A549 (cell line): ENCODE measurements around the gene KIFAP3.

Experiments
- BHLHE40 ChIP-seq: IDR thresholded peaks from 2 replicates; pipeline ENCODE4 v1.6.1; 2012; ENCODE audit warnings: low read depth, low read length, inconsistent platforms
- CHD4 ChIP-seq: fragments of 200-600 bp; sonication (generic); IDR thresholded peaks from 2 replicates; pipeline ENCODE4 v1.6.1; 2016; ENCODE audit warnings: antibody characterized with exemption, mild to moderate bottlenecking, borderline replicate concordance
- KDM5A ChIP-seq: fragments of 200-600 bp; sonication (generic); IDR thresholded peaks from 2 replicates; pipeline ENCODE4 v1.6.1; 2016; ENCODE audit warnings: antibody characterized with exemption, mild to moderate bottlenecking
- MAFK ChIP-seq: fragments of 450-650 bp; IDR thresholded peaks from 2 replicates; pipeline ENCODE4 v1.6.1; 2014; ENCODE audit not compliant: partially characterized antibody
- MYC ChIP-seq: IDR thresholded peaks from 2 replicates; pipeline ENCODE4 v1.6.1; 2012; ENCODE audit warnings: mild to moderate bottlenecking, inconsistent platforms, low read length, improper control_type of control experiment, borderline replicate concordance
- POLR2A ChIP-seq: IDR thresholded peaks from 2 replicates; pipeline ENCODE4 v1.6.1; 2012; ENCODE audit warnings: mild to moderate bottlenecking, low read length
- RAD21 ChIP-seq, 2 experiments: fragments of >200 bp in 1 of 2; sonication (Bioruptor Twin) in 1 of 2; formaldehyde crosslinking in 1 of 2; IDR thresholded peaks in 1 of 2; conservative IDR thresholded peaks in 1 of 2; 2 replicates in 1 of 2; 3 replicates in 1 of 2; pipeline ENCODE4 v1.6.1; 2012 to 2018; ENCODE audit warnings: inconsistent platforms in 1 of 2
- RARB ChIP-seq: fragments of 250-450 bp; sonication (Bioruptor Pico); IDR thresholded peaks from 2 replicates; pipeline ENCODE4 v1.8.0; 2021; ENCODE audit warnings: mild to moderate bottlenecking, moderate library complexity
- REST ChIP-seq: fragments of 200-600 bp; sonication (generic); IDR thresholded peaks from 2 replicates; pipeline ENCODE4 v1.6.1; 2016; ENCODE audit warnings: antibody characterized with exemption, mild to moderate bottlenecking, moderate library complexity
- TF ChIP-seq, protein P1 (sequence below): fragments of >200 bp; sonication (Bioruptor Twin); formaldehyde crosslinking; IDR thresholded peaks from 3 replicates; pipeline ENCODE4 v1.5.1; 2016
- TF ChIP-seq, protein P2 (sequence below): IDR thresholded peaks from 2 replicates; pipeline ENCODE4 v1.6.1; 2012
- TF ChIP-seq, protein P3 (sequence below): IDR thresholded peaks from 2 replicates; pipeline ENCODE4 v1.6.1; 2012

- TF ChIP-seq RAD21 (conservative IDR thresholded peaks at IDR 0.05 in 1 of 2, IDR thresholded peaks at IDR 0.05 in 1 of 2) (no peak), MAFK (no peak), MYC (no peak), POLR2A (no peak), RARB (CRISPR knock-in tag) (no peak), REST (no peak), KDM5A (no peak), CHD4 (no peak), BHLHE40 (no peak)
- TF ChIP-seq, protein P1, sequence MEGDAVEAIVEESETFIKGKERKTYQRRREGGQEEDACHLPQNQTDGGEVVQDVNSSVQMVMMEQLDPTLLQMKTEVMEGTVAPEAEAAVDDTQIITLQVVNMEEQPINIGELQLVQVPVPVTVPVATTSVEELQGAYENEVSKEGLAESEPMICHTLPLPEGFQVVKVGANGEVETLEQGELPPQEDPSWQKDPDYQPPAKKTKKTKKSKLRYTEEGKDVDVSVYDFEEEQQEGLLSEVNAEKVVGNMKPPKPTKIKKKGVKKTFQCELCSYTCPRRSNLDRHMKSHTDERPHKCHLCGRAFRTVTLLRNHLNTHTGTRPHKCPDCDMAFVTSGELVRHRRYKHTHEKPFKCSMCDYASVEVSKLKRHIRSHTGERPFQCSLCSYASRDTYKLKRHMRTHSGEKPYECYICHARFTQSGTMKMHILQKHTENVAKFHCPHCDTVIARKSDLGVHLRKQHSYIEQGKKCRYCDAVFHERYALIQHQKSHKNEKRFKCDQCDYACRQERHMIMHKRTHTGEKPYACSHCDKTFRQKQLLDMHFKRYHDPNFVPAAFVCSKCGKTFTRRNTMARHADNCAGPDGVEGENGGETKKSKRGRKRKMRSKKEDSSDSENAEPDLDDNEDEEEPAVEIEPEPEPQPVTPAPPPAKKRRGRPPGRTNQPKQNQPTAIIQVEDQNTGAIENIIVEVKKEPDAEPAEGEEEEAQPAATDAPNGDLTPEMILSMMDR = no peak
- TF ChIP-seq, protein P2, sequence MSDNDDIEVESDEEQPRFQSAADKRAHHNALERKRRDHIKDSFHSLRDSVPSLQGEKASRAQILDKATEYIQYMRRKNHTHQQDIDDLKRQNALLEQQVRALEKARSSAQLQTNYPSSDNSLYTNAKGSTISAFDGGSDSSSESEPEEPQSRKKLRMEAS = no peak
- TF ChIP-seq, protein P3, sequence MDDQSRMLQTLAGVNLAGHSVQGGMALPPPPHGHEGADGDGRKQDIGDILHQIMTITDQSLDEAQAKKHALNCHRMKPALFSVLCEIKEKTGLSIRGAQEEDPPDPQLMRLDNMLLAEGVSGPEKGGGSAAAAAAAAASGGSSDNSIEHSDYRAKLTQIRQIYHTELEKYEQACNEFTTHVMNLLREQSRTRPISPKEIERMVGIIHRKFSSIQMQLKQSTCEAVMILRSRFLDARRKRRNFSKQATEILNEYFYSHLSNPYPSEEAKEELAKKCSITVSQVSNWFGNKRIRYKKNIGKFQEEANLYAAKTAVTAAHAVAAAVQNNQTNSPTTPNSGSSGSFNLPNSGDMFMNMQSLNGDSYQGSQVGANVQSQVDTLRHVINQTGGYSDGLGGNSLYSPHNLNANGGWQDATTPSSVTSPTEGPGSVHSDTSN = no peak
Observed at GRCh38 chr1:170001266-170001665, 73.2 kb downstream of the KIFAP3 start.
